ENCODE results near the gene CNDP1. TPM values are rescaled to one million over a fixed set of nuclear protein-coding genes. Genes with fewer than 3 reads are reported as not detected.

CNDP1 gene
- total RNA-seq, 1 donor from 2014 or later = not detected

GRCh38 chr18:74519320-74520095 lies 14.8 kb upstream of the CNDP1 start:
- Histone ChIP-seq H3F3A (ENCODE audit: low read depth) (no peaks in the 10 kb centered on the region), H4K20me1 (ENCODE audit: low read depth) (no peaks in the 10 kb centered on the region), H3K4me2 (no peak overlapping the region), H3K79me2 (ENCODE audit: low read depth) (no peaks in the 10 kb centered on the region), H3K27ac (no peak overlapping the region), H3K9ac (no peak overlapping the region), H2AFZ (replicated peaks) (no peak overlapping the region), H3K36me3 (no peaks in the 10 kb centered on the region), H3K4me3 (no peak overlapping the region), H3K27me3 (no peaks in the 10 kb centered on the region), H3K4me1 (no peaks in the 10 kb centered on the region), H3K9me3 (ENCODE audit: low read depth) (no peaks in the 10 kb centered on the region)
- Mint-ChIP-seq H3K36me3 (peaks cover 55% of the 10 kb centered on the region), H3K27ac (no peak overlapping the region), H3K9me3 (peaks cover 7% of the 10 kb centered on the region), H3K4me3 (no peak overlapping the region), H3K4me1 (peaks cover 4% of the 10 kb centered on the region), H3K27me3 (ENCODE audit: insufficient read depth, low read depth) (peaks cover 4% of the 10 kb centered on the region)
- DNase-seq (ENCODE audit: low spot score) = no peak
- TF ChIP-seq EZH2phosphoT487 (IDR thresholded peaks at IDR 0.05) = no peak
- TF ChIP-seq EZH2 (IDR thresholded peaks at IDR 0.05) = no peak
- no peak for TF ChIP-seq CTCF (IDR thresholded peaks at IDR 0.05)

DNA sequence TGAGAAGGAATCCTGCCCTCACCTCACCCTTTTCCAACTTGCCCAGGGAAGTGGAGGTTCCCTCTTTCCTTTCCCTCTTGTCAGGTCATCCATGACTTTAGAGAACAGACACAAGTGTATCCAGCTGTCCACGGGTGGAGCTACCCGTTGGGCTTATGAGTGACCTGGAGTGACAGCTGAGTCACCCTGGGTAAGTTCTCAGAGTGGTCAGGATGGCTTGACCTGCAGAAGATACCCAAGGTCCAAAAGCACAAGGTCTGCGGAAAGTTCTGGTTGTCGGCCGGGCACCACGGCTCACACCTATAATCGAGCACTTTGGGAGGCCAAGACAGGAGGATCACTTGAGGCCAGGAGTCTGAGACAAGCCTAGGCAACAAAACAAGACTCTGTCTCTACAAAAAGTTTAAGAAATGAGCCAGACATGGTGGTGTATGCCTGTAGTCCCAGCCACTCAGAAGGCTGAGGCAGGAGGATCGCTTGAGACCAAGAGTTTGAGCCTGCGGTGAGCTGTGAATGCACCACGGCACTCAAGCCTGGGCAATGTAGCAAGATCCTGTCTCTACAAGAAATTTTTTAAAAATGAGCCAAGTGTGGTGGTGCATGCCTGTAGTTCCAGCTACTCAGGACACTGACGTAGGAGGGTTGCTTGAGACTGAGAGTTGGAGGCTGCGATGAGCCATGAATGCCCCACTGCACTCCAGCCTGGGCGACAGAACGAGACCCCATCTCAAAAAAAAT lies 14.0 kb upstream of the CNDP1 start:
- H3K4me3 ChIP-seq = no peak overlapping the region
- no peak for DNase-seq (ENCODE audit: low spot score)
- no peak overlapping the region for H3K9ac ChIP-seq
- H4K20me1 ChIP-seq (ENCODE audit: low read depth) = no peaks in the 10 kb centered on the region
- H3K9me3 ChIP-seq (ENCODE audit: low read depth) = no peaks in the 10 kb centered on the region
- peaks cover 6% of the 10 kb centered on the region for H3K27me3 Mint-ChIP-seq (ENCODE audit: insufficient read depth, low read depth)
- H3K4me1 Mint-ChIP-seq = peaks cover 4% of the 10 kb centered on the region
- no peaks in the 10 kb centered on the region for H3F3A ChIP-seq (ENCODE audit: low read depth)
- TF ChIP-seq CTCF (IDR thresholded peaks at IDR 0.05) (no peak), EZH2phosphoT487 (IDR thresholded peaks at IDR 0.05) (no peak), EZH2 (IDR thresholded peaks at IDR 0.05) (no peak)
- H3K36me3 ChIP-seq = no peaks in the 10 kb centered on the region
- H3K4me1 ChIP-seq = no peaks in the 10 kb centered on the region
- H3K4me3 Mint-ChIP-seq = no peak overlapping the region
- H3K27ac ChIP-seq = no peak overlapping the region
- no peak overlapping the region for H2AFZ ChIP-seq (replicated peaks)
- H3K4me2 ChIP-seq = no peak overlapping the region
- H3K27me3 ChIP-seq = no peaks in the 10 kb centered on the region
- no peak overlapping the region for H3K27ac Mint-ChIP-seq
- H3K9me3 Mint-ChIP-seq = peaks cover 9% of the 10 kb centered on the region
- no peaks in the 10 kb centered on the region for H3K79me2 ChIP-seq (ENCODE audit: low read depth)
- H3K36me3 Mint-ChIP-seq = peaks cover 52% of the 10 kb centered on the region

DNA sequence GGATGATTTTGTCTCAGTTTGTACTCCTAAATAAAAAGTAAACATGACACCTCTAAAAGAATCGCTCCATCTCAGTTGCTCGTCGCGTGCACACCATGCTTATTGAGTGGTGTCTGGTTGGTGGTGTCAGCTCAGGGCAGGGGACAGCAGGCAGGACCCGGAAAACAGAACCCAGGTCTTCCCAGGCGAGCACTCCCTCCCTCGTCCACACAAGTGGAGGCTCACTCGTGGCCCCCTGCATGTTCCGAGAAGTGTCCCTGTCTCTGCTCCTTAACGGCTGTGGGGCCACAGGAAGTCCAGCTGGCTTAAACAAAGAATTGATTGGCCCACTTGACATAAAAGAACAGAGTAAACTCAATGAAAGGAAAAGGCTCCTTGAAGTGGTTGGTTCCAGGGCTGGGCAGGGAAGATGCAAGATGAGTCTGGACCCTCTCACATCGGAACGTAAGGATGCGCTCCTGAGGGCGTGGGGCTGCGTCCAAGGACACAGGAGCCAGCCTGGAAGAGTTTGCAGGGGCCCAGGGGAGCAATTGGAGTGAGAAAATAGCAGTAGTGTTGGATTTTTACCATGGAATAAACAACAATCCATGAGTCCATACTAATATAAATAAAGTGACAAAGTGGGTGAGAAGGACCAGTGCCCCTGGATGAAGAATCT lies 13.1 kb upstream of the CNDP1 start:
- H3K4me1 Mint-ChIP-seq = peaks cover 4% of the 10 kb centered on the region
- Histone ChIP-seq H3K79me2 (ENCODE audit: low read depth) (no peaks in the 10 kb centered on the region), H3K9ac (no peak overlapping the region), H3K27ac (no peak overlapping the region), H3K4me1 (no peaks in the 10 kb centered on the region), H3K36me3 (no peaks in the 10 kb centered on the region), H4K20me1 (ENCODE audit: low read depth) (no peaks in the 10 kb centered on the region), H3F3A (ENCODE audit: low read depth) (no peaks in the 10 kb centered on the region), H2AFZ (replicated peaks) (no peak overlapping the region), H3K4me3 (no peak overlapping the region), H3K4me2 (no peak overlapping the region), H3K9me3 (ENCODE audit: low read depth) (no peaks in the 10 kb centered on the region), H3K27me3 (no peaks in the 10 kb centered on the region)
- DNase-seq (ENCODE audit: low spot score) = no peak
- no peak overlapping the region for H3K4me3 Mint-ChIP-seq
- H3K36me3 Mint-ChIP-seq = peaks cover 52% of the 10 kb centered on the region
- TF ChIP-seq EZH2 (IDR thresholded peaks at IDR 0.05) (no peak), CTCF (IDR thresholded peaks at IDR 0.05) (no peak), EZH2phosphoT487 (IDR thresholded peaks at IDR 0.05) (no peak)
- H3K9me3 Mint-ChIP-seq = peaks cover 10% of the 10 kb centered on the region
- peaks cover 10% of the 10 kb centered on the region for H3K27me3 Mint-ChIP-seq (ENCODE audit: insufficient read depth, low read depth)
- H3K27ac Mint-ChIP-seq = no peak overlapping the region
